GM12878 (cell line): ENCODE measurements around the gene PLXNB3.

ENCODE experiments used
- CBX5 ChIP-seq: sonication (generic); IDR thresholded peaks from 2 replicates; pipeline ENCODE4 v1.6.1; 2016; ENCODE audit warnings: low read depth, moderate library complexity, mild to moderate bottlenecking, inconsistent platforms
- CREB1 ChIP-seq: IDR thresholded peaks from 2 replicates; pipeline ENCODE4 v1.6.1; 2012; ENCODE audit warnings: low read depth, mild to moderate bottlenecking, inconsistent platforms
- ETV6 ChIP-seq, 2 experiments: fragments of 450-650 bp in 1 of 2; IDR thresholded peaks in 1 of 2; conservative IDR thresholded peaks in 1 of 2; 2 replicates each; pipeline ENCODE4 v1.6.1; 2014; ENCODE audit warnings: antibody characterized with exemption in 1 of 2, borderline replicate concordance in 1 of 2, low read depth in 1 of 2, mild to moderate bottlenecking in 1 of 2, moderate library complexity in 1 of 2
- KAT2A ChIP-seq: conservative IDR thresholded peaks from 2 replicates; pipeline ENCODE4 v1.6.1; 2011; ENCODE audit warnings: low read depth, low read length; ENCODE audit not compliant: control insufficient read depth
- RFX5 ChIP-seq: IDR thresholded peaks from 2 replicates; pipeline ENCODE4 v1.6.1; 2011; ENCODE audit warnings: low read depth, low read length, improper control_type of control experiment
- ZZZ3 ChIP-seq: IDR thresholded peaks from 2 replicates; pipeline ENCODE4 v1.6.1; 2011; ENCODE audit warnings: low read depth; ENCODE audit not compliant: control insufficient read depth, insufficient read length
- TF ChIP-seq, protein P1 (sequence below), 3 experiments: IDR thresholded peaks in 2 of 3; conservative IDR thresholded peaks in 1 of 3; 2 replicates each; pipeline ENCODE4 v1.5.1; 2011; ENCODE audit warnings: low read depth in 3 of 3, low read length in 3 of 3, mild to moderate bottlenecking in 3 of 3, control low read depth in 2 of 3, moderate library complexity in 2 of 3, inconsistent platforms in 1 of 3, mixed read lengths in 1 of 3; ENCODE audit not compliant: control insufficient read depth in 2 of 3, insufficient read depth in 1 of 3; ENCODE audit errors: extremely low read depth in 1 of 3
- TF ChIP-seq, protein P2 (sequence below): IDR thresholded peaks from 2 replicates; pipeline ENCODE4 v1.6.1; 2011; ENCODE audit warnings: low read depth, mild to moderate bottlenecking, low read length, moderate library complexity, borderline replicate concordance; ENCODE audit errors: extremely low read depth
- TF ChIP-seq, protein P3 (sequence below): IDR thresholded peaks from 2 replicates; pipeline ENCODE4 v1.6.1; 2011; ENCODE audit warnings: low read depth, low read length, improper control_type of control experiment, borderline replicate concordance

DNA sequence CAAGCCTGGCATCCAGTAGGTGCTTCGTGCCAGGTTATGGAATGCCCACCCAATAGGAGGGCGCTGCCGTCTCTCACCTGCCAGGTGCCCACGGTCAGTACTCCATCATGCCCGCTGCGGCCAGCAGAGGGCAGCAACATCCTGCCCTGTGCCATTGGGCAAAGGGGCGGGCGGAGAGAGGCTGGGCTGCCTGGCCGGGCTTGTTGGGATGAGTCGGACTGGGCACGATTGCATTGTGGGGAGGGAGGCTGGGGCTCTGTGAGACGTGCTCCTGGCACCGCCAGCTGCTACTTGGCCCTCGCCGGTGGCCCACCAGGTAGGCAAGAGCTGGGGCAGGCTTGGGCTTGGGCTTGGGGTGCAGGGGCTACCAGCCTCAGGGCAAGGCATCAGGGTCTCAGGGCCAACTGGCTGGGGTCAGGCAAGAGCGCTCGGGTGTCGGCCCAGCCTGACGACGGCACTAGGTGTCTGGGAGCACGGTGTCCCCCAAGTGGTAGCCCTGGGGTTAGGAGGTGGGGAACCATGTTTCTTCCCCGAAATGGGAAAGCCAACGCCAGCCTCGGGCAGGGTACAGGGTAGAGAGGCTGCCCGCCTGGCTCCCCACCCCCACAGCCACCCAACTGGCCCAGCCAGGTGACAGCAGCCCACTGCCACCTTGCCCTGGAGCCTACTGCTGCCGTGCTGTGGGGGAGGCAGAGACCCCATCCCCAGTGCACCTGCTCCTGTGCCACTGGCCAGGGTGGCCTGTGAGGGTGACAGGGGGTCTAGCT, at the start of gene PLXNB3:
- TF ChIP-seq, protein P1, sequence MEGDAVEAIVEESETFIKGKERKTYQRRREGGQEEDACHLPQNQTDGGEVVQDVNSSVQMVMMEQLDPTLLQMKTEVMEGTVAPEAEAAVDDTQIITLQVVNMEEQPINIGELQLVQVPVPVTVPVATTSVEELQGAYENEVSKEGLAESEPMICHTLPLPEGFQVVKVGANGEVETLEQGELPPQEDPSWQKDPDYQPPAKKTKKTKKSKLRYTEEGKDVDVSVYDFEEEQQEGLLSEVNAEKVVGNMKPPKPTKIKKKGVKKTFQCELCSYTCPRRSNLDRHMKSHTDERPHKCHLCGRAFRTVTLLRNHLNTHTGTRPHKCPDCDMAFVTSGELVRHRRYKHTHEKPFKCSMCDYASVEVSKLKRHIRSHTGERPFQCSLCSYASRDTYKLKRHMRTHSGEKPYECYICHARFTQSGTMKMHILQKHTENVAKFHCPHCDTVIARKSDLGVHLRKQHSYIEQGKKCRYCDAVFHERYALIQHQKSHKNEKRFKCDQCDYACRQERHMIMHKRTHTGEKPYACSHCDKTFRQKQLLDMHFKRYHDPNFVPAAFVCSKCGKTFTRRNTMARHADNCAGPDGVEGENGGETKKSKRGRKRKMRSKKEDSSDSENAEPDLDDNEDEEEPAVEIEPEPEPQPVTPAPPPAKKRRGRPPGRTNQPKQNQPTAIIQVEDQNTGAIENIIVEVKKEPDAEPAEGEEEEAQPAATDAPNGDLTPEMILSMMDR (IDR thresholded peaks at IDR 0.05 in 2 of 3, conservative IDR thresholded peaks at IDR 0.05 in 1 of 3; ENCODE audit: control insufficient read depth in 2 of 3, extremely low read depth in 1 of 3, insufficient read depth in 1 of 3, low read depth in 3 of 3, low read length in 3 of 3) = peak; percentile 79 to 90 (median 87)
- TF ChIP-seq, protein P2, sequence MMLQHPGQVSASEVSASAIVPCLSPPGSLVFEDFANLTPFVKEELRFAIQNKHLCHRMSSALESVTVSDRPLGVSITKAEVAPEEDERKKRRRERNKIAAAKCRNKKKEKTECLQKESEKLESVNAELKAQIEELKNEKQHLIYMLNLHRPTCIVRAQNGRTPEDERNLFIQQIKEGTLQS = no peak
- TF ChIP-seq KAT2A = no peak
- TF ChIP-seq ZZZ3 = no peak
- TF ChIP-seq CBX5 = no peak
- no peak for TF ChIP-seq ETV6 (conservative IDR thresholded peaks at IDR 0.05 in 1 of 2, IDR thresholded peaks at IDR 0.05 in 1 of 2; ENCODE audit: borderline replicate concordance in 1 of 2, low read depth in 1 of 2)
- TF ChIP-seq, protein P3, sequence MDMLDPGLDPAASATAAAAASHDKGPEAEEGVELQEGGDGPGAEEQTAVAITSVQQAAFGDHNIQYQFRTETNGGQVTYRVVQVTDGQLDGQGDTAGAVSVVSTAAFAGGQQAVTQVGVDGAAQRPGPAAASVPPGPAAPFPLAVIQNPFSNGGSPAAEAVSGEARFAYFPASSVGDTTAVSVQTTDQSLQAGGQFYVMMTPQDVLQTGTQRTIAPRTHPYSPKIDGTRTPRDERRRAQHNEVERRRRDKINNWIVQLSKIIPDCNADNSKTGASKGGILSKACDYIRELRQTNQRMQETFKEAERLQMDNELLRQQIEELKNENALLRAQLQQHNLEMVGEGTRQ = no peak
- TF ChIP-seq CREB1 = no peak
- no peak for TF ChIP-seq RFX5
